ENCODE data around the gene KLHL5.
A peak's percentile ranks its signal among the peaks of the same experiment; 100 is the strongest.
"Not testable (repeated sequence)": the region's sequence is repeated elsewhere in the genome, so short reads cannot be mapped to it uniquely, and the experiment has no call there.

Gene KLHL5, protein sequence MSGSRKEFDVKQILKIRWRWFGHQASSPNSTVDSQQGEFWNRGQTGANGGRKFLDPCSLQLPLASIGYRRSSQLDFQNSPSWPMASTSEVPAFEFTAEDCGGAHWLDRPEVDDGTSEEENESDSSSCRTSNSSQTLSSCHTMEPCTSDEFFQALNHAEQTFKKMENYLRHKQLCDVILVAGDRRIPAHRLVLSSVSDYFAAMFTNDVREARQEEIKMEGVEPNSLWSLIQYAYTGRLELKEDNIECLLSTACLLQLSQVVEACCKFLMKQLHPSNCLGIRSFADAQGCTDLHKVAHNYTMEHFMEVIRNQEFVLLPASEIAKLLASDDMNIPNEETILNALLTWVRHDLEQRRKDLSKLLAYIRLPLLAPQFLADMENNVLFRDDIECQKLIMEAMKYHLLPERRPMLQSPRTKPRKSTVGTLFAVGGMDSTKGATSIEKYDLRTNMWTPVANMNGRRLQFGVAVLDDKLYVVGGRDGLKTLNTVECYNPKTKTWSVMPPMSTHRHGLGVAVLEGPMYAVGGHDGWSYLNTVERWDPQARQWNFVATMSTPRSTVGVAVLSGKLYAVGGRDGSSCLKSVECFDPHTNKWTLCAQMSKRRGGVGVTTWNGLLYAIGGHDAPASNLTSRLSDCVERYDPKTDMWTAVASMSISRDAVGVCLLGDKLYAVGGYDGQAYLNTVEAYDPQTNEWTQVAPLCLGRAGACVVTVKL

DNA sequence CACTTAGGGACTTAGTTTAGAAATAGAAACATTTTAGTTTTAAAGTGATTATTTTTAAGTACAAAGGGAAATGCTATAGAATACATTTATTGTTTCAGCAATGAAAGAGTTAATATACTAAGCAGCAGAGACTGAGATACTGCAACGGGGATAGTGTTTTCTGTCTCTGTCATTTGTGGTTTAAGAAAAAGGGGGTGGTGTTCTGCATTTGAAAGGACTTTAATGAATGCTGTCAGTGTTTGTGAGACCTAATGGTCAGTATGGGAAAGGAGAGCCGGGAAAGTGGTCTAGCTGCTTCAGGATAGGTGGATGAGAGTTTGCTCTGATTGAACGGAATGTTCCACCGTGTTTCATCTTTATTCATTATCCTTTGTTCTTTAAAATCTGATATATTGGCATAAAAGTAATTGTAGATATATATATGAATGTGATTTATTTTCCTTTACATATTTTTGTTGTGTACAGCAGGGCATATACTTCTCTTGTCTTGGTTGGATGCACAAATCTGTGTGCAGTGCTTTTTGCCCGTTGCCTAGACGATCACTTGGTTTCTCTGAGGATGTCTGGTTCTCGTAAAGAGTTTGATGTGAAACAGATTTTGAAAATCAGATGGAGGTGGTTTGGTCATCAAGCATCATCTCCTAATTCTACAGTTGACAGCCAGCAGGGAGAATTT lies at the start of gene KLHL5:
TSS of gene KLHL5 (plus strand) at position 139 of the 676 bp plus-strand sequence. CDS start at position 560, 421 bp downstream.
- DNase-seq, result no peak

DNA sequence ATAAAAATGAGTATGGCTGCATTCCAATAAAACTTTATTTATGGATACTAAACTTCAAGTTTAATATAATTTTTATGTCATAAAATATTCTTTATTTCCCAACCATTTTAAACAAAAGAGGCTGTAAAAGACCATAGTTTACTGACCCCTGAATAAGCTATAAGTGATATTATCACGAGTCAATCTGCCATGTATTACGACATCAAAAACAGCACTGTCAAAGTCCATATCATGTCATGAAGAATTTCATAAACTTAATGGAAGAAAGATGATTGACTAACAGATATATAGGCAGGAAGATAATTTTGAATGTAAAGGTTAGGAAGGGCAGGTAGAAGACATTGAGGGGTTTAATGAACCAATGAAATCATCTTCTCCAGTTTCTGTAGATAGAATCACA lies 48.0 kb upstream of the KLHL5 start:
- no peak for DNase-seq

DNA sequence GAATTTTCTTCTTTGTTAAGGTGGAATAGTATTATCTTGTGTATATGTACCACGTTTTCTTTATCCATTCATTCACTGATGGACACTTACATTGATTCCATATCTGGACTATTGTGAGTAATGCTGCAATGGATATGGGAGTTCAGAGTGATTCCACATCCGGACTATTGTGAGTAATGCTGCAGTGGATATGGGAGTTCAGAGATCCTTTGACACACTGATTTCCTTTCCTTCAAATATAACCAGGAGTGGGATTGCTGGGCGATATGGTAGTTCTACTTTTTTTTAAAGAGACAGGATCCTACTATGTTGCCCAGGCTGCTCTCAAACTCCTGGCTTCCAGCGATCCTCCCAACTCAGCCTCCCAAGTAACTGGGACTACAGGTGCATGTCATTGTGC lies 41.9 kb upstream of the KLHL5 start:
- DNase-seq, result no peak

DNA sequence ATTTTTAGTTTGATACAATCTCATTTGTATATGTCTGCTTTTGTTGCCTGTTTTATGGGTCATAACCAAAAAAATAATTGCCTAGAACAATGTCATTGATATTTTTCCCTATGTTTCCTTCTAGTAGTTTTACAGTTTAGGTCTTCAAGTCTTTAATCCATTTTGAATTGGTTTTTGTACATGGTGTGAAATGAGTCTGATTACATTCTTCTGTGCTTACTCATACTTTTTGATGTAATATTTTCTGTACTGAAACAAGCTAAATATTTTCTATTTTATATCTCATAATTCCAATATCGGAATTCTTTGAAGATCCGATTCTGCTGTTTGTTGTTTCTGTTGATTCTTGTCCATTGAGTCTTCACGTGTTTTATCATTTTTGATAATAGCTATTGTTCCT lies 40.4 kb upstream of the KLHL5 start:
- DNase-seq, result no peak

DNA sequence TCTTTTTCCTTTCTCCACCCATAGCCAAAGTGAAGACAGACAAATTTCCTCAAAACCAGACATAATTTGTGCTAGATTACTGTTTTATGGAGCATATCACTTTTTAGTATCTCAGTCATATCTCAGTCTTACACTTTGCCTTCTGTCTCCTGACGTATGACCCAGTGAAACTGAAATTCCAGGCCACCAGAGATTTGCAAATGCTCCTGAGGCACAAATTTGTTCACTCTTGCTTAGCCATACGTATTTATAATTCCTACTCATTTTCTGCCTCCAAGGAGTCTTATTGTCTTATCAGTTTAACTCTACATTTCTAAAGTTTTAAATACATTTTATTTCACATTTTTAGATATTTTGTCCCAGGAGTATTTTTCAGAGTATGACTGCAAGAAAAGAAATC lies 39.8 kb upstream of the KLHL5 start:
- DNase-seq, result no peak

DNA sequence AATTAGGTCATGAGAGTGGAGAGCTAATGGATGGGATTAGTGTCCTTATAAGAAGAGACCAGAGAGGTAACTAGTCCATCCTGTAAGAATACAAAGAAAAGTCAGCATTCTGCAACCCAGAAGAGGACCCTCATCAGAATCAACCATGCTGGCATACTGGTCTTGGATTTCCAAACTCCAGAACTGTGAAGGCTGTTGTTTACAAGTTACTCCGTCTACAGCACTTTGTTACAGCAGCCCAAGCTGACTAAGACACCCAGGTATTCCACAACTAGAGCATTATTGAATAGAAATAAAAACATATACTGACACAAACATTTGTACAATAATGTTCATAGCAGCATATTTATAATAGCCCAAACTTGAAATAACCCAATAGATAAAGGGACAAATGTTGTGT lies 39.0 kb upstream of the KLHL5 start:
- no peak for DNase-seq

DNA sequence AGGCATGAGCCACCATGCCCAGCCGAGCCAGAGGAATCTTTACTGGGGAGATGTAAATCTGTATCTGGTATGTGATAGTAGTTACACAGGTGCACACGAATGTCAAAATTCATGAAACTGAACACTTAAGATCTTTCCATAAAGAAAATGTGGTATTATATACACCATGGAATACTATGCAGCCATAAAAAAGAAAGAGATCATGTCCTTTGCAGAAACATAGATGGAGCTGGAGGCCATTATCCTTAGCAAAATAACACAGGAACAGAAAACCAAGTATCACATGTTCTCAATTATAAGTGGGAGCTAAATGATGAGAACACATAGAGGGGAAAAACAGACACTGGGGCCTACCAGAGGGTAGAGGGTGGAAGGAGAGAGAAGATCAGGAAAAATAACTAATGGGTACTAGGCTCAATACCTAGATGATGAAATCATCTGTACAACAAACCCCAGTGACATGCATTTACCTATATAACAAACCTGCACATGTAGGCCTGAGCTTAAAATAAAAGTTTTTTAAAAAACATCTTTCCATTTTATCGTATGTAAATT lies 37.6 kb upstream of the KLHL5 start:
- DNase-seq, result no peak

DNA sequence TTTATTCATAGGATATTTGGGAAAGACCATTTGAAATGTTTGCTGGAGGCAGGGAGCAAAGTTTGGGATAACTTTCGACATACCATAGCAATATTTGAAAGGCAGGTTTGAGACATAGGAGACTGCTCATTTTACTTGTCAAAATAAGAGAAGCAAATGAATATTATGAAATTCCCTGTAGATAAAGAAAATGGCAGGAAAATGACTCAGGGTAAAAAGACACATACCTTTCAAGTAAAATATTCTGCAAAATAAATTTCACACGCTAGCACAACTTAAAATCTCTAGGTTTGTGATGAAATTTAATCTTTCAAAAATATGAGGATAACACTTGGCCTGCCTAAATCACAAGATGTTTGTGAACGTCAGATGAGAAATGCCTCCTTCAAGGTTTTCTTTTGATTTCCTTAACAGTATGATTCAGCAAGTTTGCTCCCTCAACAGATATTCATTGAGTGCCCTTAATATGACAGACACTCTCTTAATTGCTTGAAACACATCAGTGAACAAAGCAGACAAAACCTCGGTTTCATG lies 36.4 kb upstream of the KLHL5 start:
- no peak for DNase-seq

DNA sequence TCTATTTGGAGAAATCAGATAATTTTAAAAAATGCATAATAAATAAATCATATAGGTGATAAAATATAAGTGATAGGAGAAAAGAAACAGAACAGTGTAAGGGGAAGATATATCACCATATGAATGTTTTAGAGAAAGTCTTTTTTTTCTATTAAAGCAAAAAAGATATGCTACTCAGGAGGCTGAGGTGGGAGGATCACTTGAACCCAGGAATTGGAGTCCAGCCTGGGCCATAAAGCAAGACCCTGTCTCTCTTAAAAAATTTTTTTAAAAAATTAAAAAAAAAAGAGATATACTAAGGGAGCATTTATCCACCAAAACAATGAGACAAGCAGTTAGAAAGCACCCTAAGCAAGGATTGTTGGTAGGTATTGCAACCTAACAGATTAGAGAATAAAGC lies 35.9 kb upstream of the KLHL5 start:
- no peak for DNase-seq

DNA sequence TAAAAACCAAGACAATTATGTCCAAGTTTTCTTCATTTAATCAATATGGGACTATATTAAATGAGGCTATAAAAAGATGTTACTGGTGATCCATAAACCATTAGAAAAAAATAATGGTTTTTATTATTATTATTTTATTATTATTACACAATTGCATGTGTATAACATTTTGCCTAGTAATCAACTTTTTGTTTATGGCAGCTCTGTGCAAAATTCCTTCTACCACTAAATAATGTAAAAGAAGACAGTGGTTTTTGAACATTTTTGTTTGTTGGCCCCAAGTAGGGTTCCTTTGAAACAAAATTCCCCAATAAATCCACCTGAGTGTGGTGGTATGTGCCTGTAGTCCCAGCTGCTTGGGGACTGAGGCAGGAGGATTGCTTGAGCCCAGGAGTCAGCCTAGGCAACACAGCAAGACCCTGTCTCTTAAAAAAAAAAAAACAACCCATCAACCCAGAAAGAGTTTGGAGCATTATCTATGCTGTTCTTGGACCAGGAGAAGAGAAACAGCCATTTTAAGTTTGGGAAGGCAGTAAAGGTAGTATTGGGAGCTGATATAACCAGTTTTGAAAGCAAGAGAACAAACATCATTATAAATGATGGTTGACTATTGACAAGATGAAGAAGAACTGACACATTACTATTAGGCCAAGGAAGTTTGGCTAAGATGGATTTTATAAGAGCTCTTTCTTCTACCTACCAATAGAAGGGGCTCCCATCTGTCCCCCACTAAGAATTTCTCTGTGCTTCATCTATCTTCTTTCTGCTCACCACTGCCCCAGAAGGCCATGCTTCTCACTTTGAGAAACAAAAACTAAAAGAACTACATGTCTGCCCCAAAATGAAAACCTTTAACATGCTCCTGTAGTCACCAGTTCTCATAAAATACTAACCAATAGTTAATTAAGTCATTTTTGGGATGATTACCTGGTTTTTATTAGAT lies 32.0 kb upstream of the KLHL5 start:
- DNase-seq, result peak in 1 of 2 donors; percentile 9

DNA sequence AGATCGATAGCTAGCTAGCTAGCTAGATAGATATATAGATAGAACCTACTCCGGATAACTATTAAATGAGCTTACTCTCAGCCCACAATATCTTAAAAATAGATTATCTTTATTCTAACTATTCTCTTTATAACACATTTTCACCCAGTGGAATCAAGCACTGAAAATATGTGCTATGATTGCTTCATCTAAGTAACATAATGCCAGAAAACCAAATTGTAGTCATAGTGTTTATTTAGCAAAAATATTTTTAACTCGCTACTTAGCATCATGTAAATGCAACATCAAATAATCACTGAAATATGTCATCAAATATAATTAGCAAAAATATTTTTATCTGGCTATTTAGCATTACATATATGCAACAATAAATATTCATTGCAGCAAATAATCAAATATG lies 31.3 kb upstream of the KLHL5 start:
- DNase-seq, result no peak

DNA sequence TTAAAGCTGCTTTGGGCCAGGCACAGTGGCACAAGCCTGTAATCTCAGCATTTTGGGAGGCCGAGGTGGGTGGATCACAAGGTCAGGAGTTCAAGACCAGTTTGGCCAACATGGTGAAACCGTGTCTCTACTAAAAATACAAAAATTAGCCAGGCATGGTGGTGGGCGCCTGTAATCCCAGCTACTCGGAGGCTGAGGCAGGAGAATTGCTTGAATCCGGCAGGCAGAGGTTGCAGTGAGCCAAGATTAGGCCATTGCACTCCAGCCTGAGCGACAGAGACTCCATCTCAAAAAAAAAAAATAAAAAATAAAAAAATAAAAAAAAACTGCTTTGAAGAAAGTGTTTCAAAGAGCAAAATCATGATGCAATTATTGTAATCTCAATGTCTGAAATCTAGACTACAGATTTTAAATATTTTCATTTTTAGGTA lies 30.4 kb upstream of the KLHL5 start:
- not testable (repeated sequence) for DNase-seq

DNA sequence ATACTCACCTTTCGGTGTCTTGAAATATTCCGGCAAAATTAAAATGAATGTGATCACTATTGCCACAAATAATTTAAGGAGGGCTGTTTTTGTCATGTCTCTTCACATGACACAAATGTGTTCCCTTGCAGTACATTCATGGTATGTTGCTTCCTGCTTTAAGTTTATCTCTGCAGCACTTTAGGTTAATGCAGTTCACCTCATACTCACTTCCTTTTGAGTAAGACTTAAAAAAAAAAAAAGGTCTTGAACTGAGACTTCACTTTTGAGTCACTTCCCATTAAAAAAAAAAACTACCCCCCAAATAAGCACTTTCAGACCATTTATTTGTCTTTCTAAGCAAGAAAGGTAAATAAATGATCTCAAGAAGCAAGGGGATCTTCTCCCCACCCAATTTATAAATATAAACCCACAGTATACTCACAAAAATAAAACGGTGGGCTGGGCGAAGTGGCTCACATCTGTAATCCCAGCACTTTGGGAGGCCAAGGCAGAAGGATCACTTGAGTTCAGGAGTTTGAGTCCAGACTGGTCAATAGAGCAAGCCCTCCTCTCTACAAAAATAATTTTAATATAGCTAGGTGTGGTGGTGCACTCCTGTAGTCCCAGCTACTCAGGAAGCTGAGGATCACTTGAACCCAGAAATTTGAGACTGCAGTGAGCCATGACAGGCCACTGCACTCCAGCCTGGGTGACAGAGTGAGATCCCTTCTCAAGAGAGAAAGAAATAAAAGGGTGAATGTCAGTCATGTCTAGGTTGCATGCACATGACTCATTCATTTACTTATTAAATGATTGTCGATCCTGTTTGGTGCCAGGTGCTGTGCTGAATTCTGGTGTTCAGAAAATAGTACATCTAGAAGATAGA lies 29.6 kb upstream of the KLHL5 start, which contains the start of gene TMEM156:
TSS of gene TMEM156 (minus strand) at position 192 of the 868 bp plus-strand sequence. CDS start at position 96, 96 bp downstream.
- DNase-seq, result peak; percentile 26 to 27

DNA sequence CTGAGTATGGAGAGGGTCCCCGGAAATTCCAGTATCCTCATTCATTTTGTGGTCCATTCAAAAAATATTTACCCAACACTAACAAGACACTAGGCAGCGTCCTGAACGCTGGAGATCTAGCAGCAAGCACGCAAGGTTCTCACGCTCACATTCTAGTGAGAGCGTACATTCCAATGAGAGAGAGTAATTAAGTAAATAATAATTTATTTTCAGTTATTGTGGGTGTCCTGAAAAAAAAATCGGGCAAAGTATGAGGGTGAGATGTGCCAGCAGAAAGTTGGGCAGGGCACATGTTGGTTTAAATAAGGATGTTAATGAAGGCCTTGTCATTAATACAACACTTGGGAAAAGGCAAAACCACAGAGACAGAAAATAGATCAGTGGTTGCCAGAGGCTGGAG lies 25.9 kb upstream of the KLHL5 start:
- no peak for DNase-seq

DNA sequence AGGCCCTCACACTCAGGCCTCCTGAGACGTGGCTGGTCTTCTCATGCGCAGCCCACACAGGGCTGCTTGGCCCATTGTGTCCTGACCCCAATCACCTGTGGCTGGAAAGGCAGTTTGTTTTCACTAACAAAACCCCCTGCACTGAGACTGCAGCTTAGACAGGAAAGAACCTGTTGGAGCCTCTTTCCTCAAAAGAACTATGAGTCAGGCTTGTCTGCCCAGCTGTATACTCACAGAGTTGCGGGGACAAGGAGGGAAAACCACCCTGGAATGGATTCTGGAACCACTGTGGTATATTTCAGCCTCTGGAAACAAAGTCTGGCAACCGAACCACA lies 24.6 kb upstream of the KLHL5 start:
- no peak for DNase-seq

DNA sequence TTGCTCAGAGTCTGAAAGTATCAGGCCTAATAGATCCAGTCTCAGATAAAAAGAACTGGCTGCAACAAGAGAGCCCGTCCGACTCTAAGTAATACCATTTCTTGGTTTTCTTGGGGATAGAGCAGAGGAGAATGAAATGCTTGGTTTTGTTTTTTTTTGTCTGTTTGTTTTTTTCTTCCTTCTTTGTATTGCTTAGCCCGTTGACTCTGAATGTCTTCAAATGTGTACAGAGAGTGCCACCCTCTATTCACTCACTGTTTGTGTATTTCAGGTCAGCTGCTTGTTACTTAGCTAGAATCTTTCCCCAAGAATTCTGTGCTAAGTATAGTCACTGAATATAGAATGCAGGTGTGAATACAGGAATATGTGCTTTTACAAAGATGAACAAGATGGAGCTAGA lies 24.1 kb upstream of the KLHL5 start:
- no peak for DNase-seq

DNA sequence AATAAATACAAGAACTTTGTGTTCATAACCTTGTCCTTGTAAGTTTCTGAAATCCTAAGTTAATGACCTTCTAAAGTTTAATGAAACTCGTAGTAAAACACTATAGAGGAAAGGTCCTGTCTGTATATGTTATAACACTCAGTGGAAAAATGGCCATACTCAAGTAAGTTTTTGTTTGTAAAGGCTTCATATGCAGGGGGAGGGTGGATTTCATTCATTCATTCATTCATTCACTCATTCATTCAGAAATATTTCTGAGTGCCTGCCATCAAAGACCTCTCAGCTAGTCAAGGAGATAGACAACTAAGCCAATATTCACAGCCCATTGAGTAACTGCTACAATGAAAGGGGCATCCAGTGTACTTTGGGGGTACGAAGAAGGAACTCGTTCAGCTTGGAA lies 22.9 kb upstream of the KLHL5 start:
- DNase-seq, result no peak

DNA sequence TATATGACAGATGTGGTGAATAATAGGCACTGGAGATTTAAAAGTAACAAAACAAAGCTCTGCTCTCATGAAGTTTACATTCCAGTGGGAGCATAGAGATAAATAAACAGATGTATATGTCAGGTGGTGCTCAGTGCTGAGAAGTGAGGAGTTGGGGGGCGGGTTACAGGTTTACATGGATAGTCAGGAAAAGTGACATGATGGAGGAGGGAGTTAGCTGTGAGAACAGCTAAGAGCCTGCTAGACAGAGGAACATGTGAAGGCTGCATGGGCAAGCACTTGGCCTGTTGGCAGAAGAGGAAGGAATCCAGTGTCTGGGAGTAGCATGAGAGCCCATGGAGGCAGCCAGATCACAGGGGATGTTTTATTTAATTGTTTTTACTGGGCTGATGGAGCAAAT lies 19.7 kb upstream of the KLHL5 start:
- DNase-seq, result no peak

DNA sequence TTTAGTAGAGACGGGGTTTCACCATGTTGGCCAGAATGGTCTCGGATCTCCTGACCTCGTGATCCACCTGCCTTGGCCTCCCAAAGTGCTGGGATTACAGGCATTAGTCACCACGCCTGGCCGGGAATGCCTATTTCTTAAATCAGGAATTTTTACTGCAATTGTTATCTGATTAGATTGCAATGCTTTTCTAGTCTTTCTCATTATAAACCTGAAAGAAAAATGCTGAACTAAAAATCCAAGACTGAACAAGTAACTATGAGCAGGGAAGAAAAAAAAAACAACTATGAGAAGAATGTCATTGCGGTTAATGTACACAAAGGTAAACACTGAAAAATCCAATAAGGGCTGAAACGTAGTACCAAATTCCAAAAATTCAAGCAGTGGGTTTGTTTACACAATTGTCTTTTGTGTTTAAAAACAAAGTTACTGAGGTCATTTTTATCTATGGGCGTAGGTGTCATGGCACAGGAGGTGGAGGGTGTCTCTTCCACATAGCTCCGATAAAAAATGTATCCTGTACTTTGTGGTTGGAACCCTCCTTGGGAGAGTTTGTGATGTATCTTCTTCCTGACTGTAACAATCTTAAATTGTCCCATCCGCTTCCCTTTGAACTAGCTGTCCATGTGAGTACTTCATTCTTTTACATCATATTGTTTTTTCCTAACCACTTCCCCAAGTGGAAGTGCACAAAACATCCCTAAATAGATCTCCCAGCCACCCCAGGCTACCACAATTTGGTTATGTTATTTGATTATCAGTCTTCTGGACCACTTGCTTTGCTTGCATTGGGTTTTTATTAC lies 18.8 kb upstream of the KLHL5 start:
- no peak for DNase-seq

DNA sequence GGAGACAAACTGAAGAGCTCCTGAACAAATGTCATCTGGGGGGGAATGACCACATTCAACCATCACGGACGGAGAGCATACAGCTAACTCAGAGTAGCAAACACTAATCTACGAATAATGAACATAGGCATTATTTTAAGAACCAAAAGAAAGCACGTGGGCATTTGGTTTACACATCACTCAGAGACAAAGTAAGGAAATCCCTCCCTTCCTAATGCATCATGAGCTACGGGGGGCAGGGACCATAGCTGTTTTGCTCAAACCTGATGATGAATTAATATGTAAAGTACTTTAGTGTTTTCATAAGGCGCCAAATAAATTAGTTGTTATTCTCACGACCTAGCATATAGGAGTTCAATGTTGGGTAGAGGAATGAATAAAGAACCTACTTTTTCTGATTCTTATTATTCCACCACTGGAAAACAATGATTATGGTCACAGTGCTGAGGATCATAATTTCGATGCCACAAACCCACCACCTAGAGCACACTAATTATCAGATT lies 18.1 kb upstream of the KLHL5 start:
- DNase-seq, result peak; percentile 7 to 13

All from activated CD4-positive, alpha-beta T cell treated with anti-CD3 and anti-CD28 coated beads for 4 hours (primary cell).